GM12878 (cell line): ENCODE results near the gene ARAF. TPM values are rescaled to one million over a fixed set of nuclear protein-coding genes. Genes with fewer than 3 reads are reported as not detected.
A peak's percentile ranks its signal among the peaks of the same experiment; 100 is the strongest.

Source experiments
- ATAC-seq: fragments of 200-7000 bp; cut with Tn5 transposase; 3 replicates; pipeline ENCODE4 v1.9.1; 2020; ENCODE audit warnings: mild to moderate bottlenecking, moderate library complexity
- BruUV-seq: library from RNA; stranded (reverse); fragments of 400-500 nt; replicated peaks from 2 replicates; lab custom pipeline; 2021; lab: Mats Ljungman, UMichigan
- CTCF ChIA-PET: fragments of 300-600 bp; sonication (Branson Sonifier 250); formaldehyde crosslinking; extraction: SDS; loops from one replicate; lab custom pipeline; 2021; ENCODE audit warnings: inconsistent platforms; lab: Yijun Ruan, JAX
- POLR2A ChIA-PET: fragments of 350-600 bp; formaldehyde crosslinking; extraction: SDS; loops from one replicate; lab custom pipeline; 2021; ENCODE audit warnings: inconsistent platforms; lab: Charles Lee
- RAD21 ChIA-PET: fragments of 300-600 bp; sonication (Branson Sonifier 250); formaldehyde crosslinking; loops from one replicate; lab custom pipeline; 2023; ENCODE audit warnings: antibody characterized with exemption; ENCODE audit not compliant: unreplicated experiment; lab: Charles Lee
- SMC1A ChIA-PET: fragments of 300-600 bp; sonication (Branson Sonifier 250); formaldehyde crosslinking; loops from one replicate; lab custom pipeline; 2023; ENCODE audit not compliant: unreplicated experiment, uncharacterized antibody; lab: Charles Lee
- DNase-seq: peaks from one replicate; pipeline ENCODE4 v3.0.0-alpha.2; 2011; ENCODE audit warnings: low read depth, low spot score
- FAIRE-seq: peaks from 3 replicates; lab custom pipeline; 2011; peaks lifted over from hg19 to GRCh38; lab: Jason Lieb, UNC
- H2AFZ ChIP-seq: 2 replicates; pipeline ENCODE4 v1.6.0; 2011; ENCODE audit warnings: low read depth, low read length, control low read depth; ENCODE audit not compliant: control insufficient read depth
- H3K27ac ChIP-seq: 2 replicates; pipeline ENCODE4 v1.5.1; 2011; ENCODE audit warnings: control low read depth; ENCODE audit not compliant: control insufficient read depth, insufficient read depth
- H3K27me3 ChIP-seq, 2 experiments: replicated peaks in 1 of 2; 2 replicates each; pipeline versions ENCODE4 v1.6.0 to v1.6.1; 2011; ENCODE audit warnings: low read length in 1 of 2; ENCODE audit not compliant: control insufficient read depth in 2 of 2, insufficient read depth in 2 of 2
- H3K36me3 ChIP-seq, 2 experiments: 2 replicates each; pipeline ENCODE4 v1.5.1; 2011; ENCODE audit warnings: low read length in 1 of 2; ENCODE audit not compliant: control insufficient read depth in 2 of 2, insufficient read depth in 2 of 2
- H3K4me1 ChIP-seq: 2 replicates; pipeline ENCODE4 v1.6.1; 2011; ENCODE audit warnings: mild to moderate bottlenecking, low read length, moderate library complexity, mixed read lengths; ENCODE audit not compliant: control insufficient read depth, insufficient read depth
- H3K4me2 ChIP-seq: 2 replicates; pipeline ENCODE4 v1.6.0; 2011; ENCODE audit warnings: control low read depth; ENCODE audit not compliant: control insufficient read depth, insufficient read depth
- H3K4me3 ChIP-seq: fragments of 200-600 bp; sonication (generic); 2 replicates; pipeline ENCODE4 v1.5.1; 2016
- H3K79me2 ChIP-seq: 2 replicates; pipeline ENCODE4 v1.6.0; 2011; ENCODE audit warnings: low read length; ENCODE audit not compliant: control insufficient read depth, insufficient read depth
- H3K9ac ChIP-seq: 2 replicates; pipeline ENCODE4 v1.8.0; 2011; ENCODE audit warnings: low read length, control low read depth, mixed read lengths; ENCODE audit not compliant: control insufficient read depth, insufficient read depth
- H3K9me3 ChIP-seq: replicated peaks from 3 replicates; pipeline ENCODE4 v1.5.1; 2011; ENCODE audit warnings: mild to moderate bottlenecking, low read length; ENCODE audit not compliant: control insufficient read depth, insufficient read depth
- H4K20me1 ChIP-seq: 2 replicates; pipeline ENCODE4 v1.6.0; 2011; ENCODE audit not compliant: control insufficient read depth, insufficient read depth
- CEBPB ChIP-seq, 2 experiments: fragments of 150-350 bp in 1 of 2; IDR thresholded peaks; 2 replicates each; pipeline ENCODE4 v1.6.1; 2012 to 2014; ENCODE audit warnings: low read depth in 2 of 2, low read length in 2 of 2, borderline replicate concordance in 1 of 2, inconsistent platforms in 1 of 2
- FOXK2 ChIP-seq: fragments of 450-650 bp; IDR thresholded peaks from 2 replicates; pipeline ENCODE4 v1.6.1; 2017; ENCODE audit warnings: mild to moderate bottlenecking, moderate library complexity
- MEF2A ChIP-seq: IDR thresholded peaks from 2 replicates; pipeline ENCODE4 v1.6.1; 2011; ENCODE audit warnings: low read depth, mild to moderate bottlenecking, low read length, moderate library complexity; ENCODE audit not compliant: insufficient read depth
- NBN ChIP-seq: fragments of 450-650 bp; IDR thresholded peaks from 2 replicates; pipeline ENCODE4 v1.6.1; 2016
- NKRF ChIP-seq: fragments of 450-650 bp; conservative IDR thresholded peaks from 2 replicates; pipeline ENCODE4 v1.6.1; 2017; ENCODE audit warnings: mild to moderate bottlenecking, moderate library complexity
- NRF1 ChIP-seq: conservative IDR thresholded peaks from 2 replicates; pipeline ENCODE4 v1.6.1; 2011; ENCODE audit warnings: mild to moderate bottlenecking, low read depth, low read length, improper control_type of control experiment
- RBBP5 ChIP-seq: fragments of 200-600 bp; sonication (generic); conservative IDR thresholded peaks from 2 replicates; pipeline ENCODE4 v1.6.1; 2016
- RUNX3 ChIP-seq: IDR thresholded peaks from 2 replicates; pipeline ENCODE4 v1.6.1; 2012; ENCODE audit warnings: low read length, inconsistent platforms
- SREBF1 ChIP-seq: IDR thresholded peaks from 2 replicates; pipeline ENCODE4 v1.6.1; 2012; ENCODE audit warnings: mild to moderate bottlenecking, low read length
- TCF7 ChIP-seq: IDR thresholded peaks from 2 replicates; pipeline ENCODE4 v1.6.1; 2014; ENCODE audit warnings: antibody characterized with exemption, borderline replicate concordance
- WRNIP1 ChIP-seq: IDR thresholded peaks from 2 replicates; pipeline ENCODE4 v1.6.1; 2011; ENCODE audit warnings: low read depth, low read length, improper control_type of control experiment, borderline replicate concordance
- WGBS: methylation state at CpG from one replicate; pipeline ENCODE4 v1.1.6; 2016; ENCODE audit warnings: low lambda C conversion rate; ENCODE audit not compliant: insufficient replicate concordance, insufficient coverage; ENCODE audit errors: missing lambda C conversion rate; 5-methylcytosine and 5-hydroxymethylcytosine counted together
- in situ Hi-C: fragments of 300-500 bp; cut with MboI; formaldehyde crosslinking; loops from 9 replicates; pipeline ENCODE4 v1.14.3; 2018; ENCODE audit warnings: mixed read lengths
- intact Hi-C: fragments of 100-400 bp; cut with micrococcal nuclease; formaldehyde crosslinking; loops from one replicate; pipeline ENCODE4 v1.14.2; 2022; ENCODE audit not compliant: unreplicated experiment
- polyA plus RNA-seq, 11 experiments: library from polyadenylated mRNA; depleted of rRNA in 4 of 11; unstranded in 6 of 11; stranded (reverse) in 5 of 11; fragments of >200 nt; fragmentation: Nextera tagmentation in 4 of 11; fragmentation: Illumina TruSeq in 1 of 11; extraction: Ambion mirVana in 4 of 11; extraction: Trizol in 1 of 11; gene quantifications; 1 replicate in 1 of 11; 2 replicates in 10 of 11; pipeline versions ENCODE4 v1.2.1 to v1.2.3, GENCODE V29; 2011 to 2016; ENCODE audit warnings: inconsistent platforms in 2 of 11, missing spikeins in 2 of 11, low read depth in 1 of 11
- total RNA-seq, 4 experiments: library from RNA; depleted of rRNA in 3 of 4; stranded (reverse); fragments of >200 nt in 3 of 4; fragmentation: Illumina TruSeq in 1 of 4; extraction: Trizol in 1 of 4; gene quantifications; 2 replicates each; pipeline versions ENCODE4 v1.2.1 to v1.2.3, GENCODE V29; 2013 to 2021
- TF ChIP-seq, protein P1 (sequence below): IDR thresholded peaks from 2 replicates; pipeline ENCODE4 v1.6.1; 2011; ENCODE audit warnings: borderline replicate concordance, low read depth, mild to moderate bottlenecking, moderate library complexity, mixed read lengths, low read length; ENCODE audit not compliant: insufficient read depth; ENCODE audit errors: extremely low read length
- TF ChIP-seq, protein P2 (sequence below): fragments of 450-650 bp; IDR thresholded peaks from 2 replicates; pipeline ENCODE4 v1.6.1; 2017; ENCODE audit warnings: mild to moderate bottlenecking
- TF ChIP-seq, protein P3 (sequence below): fragments of 450-650 bp; formaldehyde crosslinking; IDR thresholded peaks from 2 replicates; pipeline ENCODE4 v1.5.0; 2022; ENCODE audit warnings: mild to moderate bottlenecking, missing genetic modification characterization

The ARAF gene
- total and polyA plus RNA-seq, 10 of the 15 experiments (the other 5 are each of a cell fraction or from before 2014, with no cell fraction given) = 5.0 to 79.2 (median 39.1) TPM

- FAIRE-seq = no peak
- ATAC-seq = no peak
- Histone ChIP-seq H2AFZ (no peak overlapping the region), H3K27me3 (no peaks in the 10 kb centered on the region), H3K36me3 (peaks cover 0 to 2% of the 10 kb centered on the region in 2 experiments; a peak in 2 of 4 replicates), H3K79me2 (no peaks in the 10 kb centered on the region), H4K20me1 (no peaks in the 10 kb centered on the region), H3K4me3 (no peak overlapping the region), H3K9me3 (no peaks in the 10 kb centered on the region; the same call in 2 of the 3 replicates), H3K9ac (no peak overlapping the region), H3K4me2 (peak overlapping the region; percentile 7; the same call in 1 of the 2 replicates), H3K4me1 (peaks cover 8% of the 10 kb centered on the region), H3K27ac (no peak overlapping the region)
- TF ChIP-seq, protein P1, sequence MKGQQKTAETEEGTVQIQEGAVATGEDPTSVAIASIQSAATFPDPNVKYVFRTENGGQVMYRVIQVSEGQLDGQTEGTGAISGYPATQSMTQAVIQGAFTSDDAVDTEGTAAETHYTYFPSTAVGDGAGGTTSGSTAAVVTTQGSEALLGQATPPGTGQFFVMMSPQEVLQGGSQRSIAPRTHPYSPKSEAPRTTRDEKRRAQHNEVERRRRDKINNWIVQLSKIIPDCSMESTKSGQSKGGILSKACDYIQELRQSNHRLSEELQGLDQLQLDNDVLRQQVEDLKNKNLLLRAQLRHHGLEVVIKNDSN = no peak
- TF ChIP-seq CEBPB (IDR thresholded peaks at IDR 0.05; ENCODE audit: borderline replicate concordance in 1 of 2, low read depth in 2 of 2, low read length in 2 of 2) (no peak), MEF2A (no peak), SREBF1 (no peak), RUNX3 (no peak), NRF1 (no peak), TCF7 (no peak), NKRF (no peak), WRNIP1 (no peak), NBN (no peak), FOXK2 (no peak), RBBP5 (no peak)
- TF ChIP-seq, protein P2, sequence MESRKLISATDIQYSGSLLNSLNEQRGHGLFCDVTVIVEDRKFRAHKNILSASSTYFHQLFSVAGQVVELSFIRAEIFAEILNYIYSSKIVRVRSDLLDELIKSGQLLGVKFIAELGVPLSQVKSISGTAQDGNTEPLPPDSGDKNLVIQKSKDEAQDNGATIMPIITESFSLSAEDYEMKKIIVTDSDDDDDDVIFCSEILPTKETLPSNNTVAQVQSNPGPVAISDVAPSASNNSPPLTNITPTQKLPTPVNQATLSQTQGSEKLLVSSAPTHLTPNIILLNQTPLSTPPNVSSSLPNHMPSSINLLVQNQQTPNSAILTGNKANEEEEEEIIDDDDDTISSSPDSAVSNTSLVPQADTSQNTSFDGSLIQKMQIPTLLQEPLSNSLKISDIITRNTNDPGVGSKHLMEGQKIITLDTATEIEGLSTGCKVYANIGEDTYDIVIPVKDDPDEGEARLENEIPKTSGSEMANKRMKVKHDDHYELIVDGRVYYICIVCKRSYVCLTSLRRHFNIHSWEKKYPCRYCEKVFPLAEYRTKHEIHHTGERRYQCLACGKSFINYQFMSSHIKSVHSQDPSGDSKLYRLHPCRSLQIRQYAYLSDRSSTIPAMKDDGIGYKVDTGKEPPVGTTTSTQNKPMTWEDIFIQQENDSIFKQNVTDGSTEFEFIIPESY = no peak
- TF ChIP-seq, protein P3, sequence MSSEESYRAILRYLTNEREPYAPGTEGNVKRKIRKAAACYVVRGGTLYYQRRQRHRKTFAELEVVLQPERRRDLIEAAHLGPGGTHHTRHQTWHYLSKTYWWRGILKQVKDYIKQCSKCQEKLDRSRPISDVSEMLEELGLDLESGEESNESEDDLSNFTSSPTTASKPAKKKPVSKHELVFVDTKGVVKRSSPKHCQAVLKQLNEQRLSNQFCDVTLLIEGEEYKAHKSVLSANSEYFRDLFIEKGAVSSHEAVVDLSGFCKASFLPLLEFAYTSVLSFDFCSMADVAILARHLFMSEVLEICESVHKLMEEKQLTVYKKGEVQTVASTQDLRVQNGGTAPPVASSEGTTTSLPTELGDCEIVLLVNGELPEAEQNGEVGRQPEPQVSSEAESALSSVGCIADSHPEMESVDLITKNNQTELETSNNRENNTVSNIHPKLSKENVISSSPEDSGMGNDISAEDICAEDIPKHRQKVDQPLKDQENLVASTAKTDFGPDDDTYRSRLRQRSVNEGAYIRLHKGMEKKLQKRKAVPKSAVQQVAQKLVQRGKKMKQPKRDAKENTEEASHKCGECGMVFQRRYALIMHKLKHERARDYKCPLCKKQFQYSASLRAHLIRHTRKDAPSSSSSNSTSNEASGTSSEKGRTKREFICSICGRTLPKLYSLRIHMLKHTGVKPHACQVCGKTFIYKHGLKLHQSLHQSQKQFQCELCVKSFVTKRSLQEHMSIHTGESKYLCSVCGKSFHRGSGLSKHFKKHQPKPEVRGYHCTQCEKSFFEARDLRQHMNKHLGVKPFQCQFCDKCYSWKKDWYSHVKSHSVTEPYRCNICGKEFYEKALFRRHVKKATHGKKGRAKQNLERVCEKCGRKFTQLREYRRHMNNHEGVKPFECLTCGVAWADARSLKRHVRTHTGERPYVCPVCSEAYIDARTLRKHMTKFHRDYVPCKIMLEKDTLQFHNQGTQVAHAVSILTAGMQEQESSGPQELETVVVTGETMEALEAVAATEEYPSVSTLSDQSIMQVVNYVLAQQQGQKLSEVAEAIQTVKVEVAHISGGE = no peak
- CTCF ChIA-PET = no interaction called here
- no TSS peak for BruUV-seq
- no peak for DNase-seq
- POLR2A ChIA-PET = no interaction called here
- SMC1A ChIA-PET = no interaction called here
- RAD21 ChIA-PET = no interaction called here
- in situ Hi-C loops = no loop called here
- WGBS = 60% methylated on average over 26 of the region's 27 CpGs
- intact Hi-C loops = no loop called here
Measured at GRCh38 chrX:47574547-47575301, 13.7 kb downstream of the ARAF start.
